HG03575 (cell line): ENCODE results near the gene ACKR2.
A peak's percentile ranks its signal among the peaks of the same experiment; 100 is the strongest.

Experiments used
- ATAC-seq: cut with Tn5 transposase; IDR thresholded peaks from one replicate; pipeline ENCODE4 v1.9.1; 2021; ENCODE audit not compliant: unreplicated experiment, insufficient number of reproducible peaks, low FRiP score; ENCODE audit errors: extremely low read depth

Gene ACKR2

DNA sequence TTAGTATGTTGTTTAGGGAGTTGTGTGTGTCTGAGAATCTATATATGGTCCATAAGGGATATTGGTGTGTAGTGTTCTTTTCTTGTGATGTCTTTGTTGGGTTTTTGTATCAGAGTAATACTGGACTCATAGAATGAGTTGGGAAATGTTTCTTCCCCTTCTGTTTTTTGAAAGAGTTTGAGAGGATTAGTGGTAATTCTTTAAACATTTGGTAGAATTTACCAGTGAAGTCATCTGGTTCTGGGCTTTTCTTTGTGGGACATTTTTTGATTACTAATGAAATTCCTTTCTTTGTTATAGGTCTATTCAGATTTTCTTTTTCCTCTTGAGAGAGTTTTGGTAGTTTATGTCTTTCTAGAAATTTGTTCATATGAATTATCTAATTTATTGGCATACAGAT lies 16.9 kb downstream of the ACKR2 start:
- no peak for ATAC-seq

DNA sequence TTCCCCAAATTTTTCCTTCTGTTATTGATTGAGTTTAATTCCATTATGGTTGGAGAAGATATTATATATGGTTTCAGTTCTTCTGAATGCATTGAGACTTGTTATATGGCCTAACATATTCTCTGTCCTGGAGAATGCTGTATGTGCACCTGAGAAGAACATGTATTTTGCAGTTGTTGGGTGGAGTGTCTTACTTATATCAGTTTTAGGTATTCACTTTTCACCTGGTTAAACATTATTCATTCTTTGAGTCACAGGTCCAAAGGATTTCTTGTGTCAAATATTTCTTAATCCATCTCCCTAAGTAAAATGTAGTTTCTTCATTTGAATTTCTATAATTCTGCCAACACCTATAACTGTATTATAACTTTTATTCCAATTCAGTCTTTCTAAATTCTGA lies 17.8 kb downstream of the ACKR2 start:
- ATAC-seq: no peak

DNA sequence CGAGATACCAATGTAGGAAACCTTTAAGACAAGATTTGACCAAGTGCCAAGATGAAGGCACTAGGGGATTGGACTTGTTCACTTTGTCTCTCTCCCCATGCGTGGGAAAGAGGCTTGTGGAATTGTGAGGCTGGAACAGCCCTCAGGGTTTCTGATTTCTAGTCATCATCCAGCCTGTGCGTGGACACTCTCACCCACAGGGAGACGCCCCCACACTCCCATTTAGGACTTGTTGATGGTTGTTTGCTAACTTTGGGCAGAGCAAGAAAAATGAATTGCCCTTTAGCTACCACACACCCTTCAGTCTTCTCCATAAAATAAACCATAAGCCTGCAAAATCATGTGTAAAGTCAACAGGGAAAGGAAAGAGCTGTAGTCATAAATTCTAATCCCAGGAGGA lies 18.4 kb downstream of the ACKR2 start:
- ATAC-seq: no peak

DNA sequence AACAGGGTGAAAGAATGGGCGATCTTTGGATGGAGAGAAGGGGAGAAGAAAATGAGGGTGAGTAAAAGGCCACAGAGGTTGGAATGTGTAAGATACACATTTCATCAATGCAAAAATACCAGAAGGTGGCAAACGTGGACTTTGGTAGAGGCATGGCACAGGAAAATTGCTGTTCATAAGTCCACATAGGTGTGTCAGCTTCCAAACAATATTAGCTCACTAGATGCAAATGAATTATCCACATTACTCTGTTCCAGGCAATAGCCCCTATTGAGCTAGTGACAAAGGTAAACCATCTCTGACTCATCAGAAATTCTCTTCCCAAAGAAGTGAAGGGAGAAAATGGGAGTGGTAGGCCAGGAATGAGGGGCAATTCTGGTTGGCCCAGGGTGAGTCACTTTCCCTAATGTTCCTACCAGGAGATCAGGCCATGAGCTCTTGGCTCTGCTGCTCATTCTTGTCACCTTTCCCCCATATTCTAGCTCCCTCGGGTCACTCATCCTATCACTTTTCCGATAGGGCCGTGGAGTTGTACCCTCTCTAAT lies 19.9 kb downstream of the ACKR2 start:
- no peak for ATAC-seq

DNA sequence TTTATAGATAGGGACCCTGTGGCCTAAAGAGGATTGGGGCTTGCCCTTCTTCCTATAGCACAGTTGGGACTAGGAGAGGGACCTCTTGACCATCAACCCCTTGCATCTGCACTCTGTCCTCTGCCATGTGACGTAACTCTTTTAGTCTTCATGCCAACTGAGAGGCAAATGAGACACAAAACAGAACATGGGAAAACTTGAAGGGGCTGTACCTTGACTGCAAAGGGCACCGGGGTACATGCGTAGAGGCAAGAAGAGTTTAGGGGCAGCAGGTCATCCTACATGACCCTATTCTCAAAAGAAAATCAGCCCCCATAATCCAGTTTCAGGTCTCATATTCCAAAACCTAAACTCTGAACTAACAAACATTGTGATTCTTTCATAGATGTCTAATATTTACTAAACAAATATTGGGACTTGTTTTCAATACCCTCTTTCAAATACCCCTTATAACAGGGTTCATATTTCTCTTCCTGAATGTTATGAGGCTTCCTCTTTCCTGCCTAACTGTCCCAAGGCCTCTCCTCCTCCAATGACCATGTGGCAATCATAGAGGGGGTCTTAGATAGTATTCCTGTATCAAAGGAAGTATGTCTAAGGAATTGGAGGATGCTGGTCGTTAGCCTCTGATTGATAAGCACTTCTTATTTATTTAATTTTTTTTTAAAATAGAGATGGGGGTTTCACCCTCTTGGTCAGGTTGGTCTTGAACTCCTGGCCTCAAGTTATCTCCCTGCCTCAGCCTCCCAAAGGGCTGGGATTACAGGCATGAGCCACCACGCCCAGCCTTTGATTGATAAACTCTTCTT lies 20.6 kb downstream of the ACKR2 start:
- ATAC-seq: no peak

DNA sequence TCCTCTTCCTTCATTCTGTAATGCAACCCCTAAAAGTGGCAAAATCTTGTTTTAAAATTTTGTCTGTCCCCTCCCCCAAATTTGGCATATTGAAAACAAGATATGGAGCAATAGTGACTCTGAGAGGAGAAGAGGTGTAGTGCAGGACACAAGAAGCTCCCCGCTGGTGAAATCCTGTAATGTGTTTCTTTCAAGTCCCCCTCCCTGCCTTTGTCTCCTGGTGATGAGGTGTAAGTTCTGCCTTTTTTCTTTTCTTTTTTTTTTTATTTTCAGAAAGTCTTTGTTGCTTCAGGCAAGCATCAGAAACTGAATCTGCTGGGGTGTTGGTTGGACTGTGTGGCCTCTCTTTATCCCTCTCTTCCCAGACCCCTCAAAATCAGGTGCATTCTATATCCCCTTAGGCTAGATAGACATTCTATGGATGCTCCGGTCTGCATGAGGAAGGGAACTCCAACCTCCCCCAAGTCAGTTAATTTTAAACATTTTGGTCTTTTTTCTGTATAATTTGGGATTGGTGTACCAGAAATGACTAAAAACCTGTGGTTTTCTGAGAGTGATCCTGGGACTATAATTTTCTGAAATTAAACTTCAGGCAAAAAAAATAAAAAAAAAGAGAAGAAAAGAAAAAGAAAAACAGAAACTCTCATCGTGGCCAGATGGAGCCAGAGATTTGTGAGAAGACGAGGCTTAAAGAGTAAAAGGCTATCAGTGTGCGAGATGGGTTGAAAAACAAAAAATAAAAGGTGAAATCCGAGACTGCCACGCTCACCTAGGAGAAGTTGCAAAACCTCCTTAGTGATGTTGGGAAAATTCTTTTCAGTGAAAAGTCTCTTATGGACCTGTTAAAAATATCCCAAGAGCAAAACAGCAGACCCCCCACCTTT lies 21.4 kb downstream of the ACKR2 start:
- ATAC-seq: no peak

DNA sequence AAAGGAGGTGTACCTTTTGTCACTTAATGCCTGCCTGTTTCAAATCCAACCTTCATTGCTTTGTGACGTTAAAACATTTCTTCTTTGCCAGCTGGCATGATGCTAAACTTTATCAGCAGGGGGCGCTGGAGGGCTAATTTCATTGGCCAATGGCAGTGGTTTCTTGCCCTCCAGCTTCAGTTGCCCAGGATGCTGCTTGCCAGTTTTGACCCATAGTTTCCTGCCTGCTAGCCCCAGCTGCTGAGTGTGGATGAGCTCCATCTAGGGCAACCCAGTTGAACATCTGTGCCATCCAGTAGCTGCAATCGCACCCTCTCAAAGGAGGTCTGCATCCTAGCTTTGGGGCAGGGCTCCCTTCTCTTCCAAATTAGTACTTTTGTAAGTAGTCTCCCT lies 22.1 kb downstream of the ACKR2 start:
- ATAC-seq: no peak

DNA sequence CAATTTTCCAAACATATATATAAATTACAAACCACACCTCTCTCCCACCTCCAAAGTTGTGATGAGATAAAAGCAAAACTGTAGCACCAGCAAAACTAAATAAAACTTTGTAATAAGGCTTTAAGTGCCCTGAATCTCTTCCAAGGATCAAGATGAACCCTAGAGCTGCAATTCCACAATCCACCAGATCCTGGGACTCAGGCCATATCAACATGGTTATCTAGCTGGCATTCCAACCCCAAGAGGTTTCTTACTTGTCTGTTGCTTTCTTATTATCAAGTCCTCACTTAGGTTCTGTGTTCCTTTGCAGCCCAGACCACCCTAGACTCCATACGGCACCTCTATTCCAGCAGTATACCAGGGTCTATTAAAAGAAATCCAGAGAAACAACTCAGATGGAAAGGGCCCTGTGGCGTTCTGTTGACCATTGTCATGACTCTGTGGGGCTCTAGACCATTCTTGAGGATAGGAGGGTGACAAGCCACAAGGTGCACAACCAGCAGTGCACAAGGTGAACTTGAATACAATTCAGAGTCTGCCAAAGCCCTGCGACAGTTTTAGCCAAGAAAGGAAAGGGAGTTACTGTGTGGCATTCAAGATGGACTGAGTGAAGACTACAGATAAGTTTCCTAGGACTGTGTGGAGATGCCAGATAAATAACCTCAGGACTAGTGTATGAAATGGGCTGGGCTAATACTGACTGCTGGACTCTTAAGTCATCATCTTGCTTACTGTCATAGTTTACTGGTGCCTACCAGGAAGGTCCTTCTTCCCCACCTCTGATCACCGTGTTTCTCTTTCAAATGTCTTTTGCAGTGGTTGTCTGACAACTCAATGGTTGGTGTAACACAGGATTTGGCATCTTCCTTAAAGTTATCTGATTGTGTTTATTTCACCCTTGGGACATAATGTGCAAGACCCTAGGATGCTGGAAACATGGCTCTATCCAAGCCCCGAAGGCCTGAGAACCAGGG lies 27.2 kb downstream of the ACKR2 start:
- ATAC-seq: no peak

DNA sequence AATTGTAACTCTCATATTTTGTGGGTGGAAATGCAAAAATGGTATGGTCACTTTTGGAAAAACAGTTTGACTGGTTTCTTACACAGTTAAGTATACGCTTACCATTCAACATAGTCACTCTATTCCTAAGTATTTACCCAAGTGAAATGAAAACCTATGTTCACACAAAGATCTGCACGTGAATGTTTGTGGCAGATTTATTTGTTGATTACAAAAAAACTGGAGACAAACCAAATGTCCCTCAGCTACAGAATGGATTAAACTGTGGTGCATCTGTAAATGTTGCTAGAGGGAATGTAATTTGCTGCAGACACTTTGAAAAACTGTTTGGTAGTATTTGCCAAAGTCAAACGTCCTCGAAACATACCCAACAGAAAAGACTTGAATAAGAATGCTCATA lies 29.3 kb downstream of the ACKR2 start:
- no peak for ATAC-seq

DNA sequence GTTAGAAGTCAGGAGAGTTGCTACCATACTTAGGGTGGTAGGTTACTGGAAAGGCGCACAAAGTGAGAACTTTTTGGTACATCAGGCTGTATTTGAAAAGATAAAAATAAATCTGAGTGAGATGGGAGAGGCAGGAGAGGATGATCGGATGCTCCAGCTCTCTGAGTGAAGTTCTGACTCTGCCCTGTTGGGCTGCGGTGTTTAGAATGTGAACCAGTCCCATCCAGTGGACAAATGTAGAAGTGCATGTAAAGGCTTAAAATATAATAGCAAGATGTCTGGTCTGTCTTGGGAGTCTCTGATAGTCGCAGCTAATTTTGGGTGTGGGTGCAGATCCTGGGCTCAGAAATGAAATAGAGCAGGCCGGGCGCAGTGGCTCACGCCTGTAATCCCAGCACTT lies 30.4 kb downstream of the ACKR2 start:
- peak; percentile 85 for ATAC-seq

DNA sequence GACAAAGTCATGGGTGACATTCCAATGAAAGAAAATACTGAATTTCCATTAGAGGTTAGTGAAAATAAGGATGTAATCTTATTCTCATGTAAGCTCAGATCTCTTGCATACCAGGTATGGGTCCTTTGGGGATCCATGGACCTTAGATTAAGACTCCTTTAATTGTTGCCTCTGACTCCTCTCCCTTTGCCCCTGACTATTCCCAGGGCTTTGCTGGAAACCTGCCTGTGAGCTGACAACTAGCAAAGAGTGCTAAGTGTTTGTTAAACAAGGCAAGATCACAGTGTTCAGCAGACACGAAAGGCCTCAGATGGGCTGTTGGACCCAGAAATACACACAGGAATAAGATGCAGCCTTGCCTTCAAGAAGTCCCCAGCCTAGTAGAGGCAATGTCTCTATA lies 32.1 kb downstream of the ACKR2 start:
- ATAC-seq: no peak

DNA sequence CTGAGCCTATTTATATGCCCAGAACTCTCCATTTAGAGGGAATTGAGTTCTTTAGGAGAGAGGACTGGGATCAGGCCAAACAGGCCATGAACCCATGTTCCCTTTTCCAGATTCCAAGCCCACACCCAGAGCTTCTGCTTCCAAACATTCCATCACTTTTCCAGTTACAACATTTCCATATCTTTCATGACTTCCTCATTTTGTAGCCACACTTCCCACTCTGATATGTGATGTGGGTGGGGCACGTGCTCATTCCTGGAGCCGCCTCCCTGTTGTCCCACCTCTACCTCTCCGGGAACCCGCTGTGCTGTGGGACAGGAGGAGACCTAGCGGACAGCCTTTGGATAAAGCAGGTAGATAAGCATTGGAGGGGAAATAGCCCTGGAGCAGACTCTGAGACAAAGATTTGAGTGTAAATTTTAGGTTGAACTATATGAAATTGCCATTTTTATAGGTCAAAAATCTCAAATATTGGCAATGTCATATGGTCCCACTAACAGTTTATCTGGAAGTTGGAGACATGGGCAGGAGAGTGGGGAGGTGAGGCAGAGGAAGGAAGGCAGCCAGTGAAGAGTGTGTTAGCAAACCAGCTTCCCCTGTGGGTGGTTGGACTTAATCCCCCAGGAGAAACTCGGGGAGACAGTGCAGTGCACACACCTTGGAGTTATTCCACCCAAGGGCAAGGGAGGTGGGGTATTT lies 34.6 kb downstream of the ACKR2 start:
- no peak for ATAC-seq

DNA sequence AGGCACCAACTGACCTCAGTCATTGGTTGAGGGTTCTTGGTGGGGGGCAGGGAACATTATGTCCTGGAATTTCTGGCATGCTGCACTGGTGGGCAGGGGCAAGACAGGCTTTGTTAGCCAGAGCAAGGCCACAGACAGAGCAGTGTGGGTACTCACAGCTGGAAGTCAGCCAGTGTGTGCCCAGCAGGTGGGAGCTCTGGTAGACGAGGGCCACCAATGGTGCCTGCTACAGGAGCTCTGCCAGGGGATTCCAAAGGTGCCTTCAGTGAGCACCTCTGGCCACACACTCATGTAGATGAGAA lies 35.1 kb downstream of the ACKR2 start:
- no peak for ATAC-seq

DNA sequence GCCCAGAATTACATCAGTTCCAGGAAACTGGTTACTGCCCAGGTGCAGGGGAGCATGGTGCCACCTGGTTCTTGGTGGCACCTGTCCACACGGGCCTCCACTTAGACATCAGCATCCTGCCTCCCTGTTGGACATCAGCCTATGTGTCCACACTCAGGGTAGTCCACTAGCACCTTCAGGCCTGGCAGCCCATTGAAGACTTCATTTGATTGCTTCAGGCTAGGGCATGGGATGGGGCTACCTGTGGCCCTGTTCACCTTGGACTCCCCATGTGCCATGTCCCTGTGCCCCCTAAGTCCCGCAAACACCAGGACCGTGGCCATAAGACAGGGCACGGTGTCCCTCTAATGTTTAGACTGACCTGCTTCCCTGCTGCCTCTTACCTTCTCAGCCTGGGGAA lies 35.6 kb downstream of the ACKR2 start:
- ATAC-seq: no peak

DNA sequence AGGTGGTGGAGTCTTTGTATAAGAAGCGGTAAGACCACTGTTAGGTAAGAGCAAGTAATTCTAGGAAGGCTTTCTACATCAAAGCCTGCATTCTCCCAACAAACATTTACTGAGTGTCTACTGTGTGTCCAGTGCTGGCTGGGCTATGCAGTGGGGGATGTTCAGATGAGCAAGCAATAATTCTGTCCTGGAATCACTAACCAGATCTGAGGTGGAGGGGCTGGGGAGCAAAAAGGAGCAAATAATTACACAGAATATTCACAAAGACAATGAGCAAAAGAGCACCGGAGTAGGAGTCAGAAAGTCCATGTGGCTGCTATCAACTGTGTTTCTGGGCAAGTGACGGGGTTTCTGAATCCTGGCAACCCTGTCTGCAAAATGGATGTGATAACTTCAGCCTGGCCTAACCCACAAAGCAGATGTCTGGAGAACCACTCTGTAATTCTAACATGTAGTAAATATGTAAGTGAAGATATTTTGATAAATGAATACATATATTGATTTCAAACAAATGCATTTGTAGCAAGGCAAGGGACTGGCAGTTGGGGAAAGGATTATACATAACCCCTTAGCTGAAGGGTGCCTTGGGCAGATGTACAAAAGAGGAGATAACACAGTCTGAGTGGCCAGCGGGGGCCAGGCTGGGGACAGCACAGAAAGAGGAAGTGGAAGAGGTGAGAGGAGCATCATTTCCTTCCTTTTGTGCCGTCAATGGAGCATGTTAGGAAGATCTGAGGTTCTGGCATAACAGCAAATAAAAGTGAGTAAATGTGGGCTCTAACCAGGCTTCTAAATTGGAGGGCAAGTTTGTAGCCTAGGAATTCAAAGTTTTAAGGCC lies 37.7 kb downstream of the ACKR2 start:
- no peak for ATAC-seq

DNA sequence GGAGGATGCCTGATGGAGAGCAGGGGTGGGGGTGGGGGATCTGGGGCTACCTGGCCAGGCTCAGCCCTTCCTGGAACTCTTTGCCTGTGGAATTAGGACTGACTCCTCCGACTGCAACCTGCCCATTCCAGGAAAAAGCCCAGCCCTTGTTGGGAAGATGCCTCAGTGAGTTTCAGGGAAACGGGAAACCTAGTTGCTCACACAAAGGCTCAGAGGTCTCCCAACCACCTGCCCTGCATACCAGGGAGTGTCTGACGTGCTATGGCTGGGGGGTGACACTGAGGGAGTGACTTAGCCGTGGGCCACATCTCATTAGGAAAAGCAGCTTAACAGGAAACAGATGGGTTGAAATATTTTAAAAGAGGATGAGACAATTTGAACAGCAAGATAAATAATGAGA lies 38.5 kb downstream of the ACKR2 start:
- ATAC-seq: no peak

DNA sequence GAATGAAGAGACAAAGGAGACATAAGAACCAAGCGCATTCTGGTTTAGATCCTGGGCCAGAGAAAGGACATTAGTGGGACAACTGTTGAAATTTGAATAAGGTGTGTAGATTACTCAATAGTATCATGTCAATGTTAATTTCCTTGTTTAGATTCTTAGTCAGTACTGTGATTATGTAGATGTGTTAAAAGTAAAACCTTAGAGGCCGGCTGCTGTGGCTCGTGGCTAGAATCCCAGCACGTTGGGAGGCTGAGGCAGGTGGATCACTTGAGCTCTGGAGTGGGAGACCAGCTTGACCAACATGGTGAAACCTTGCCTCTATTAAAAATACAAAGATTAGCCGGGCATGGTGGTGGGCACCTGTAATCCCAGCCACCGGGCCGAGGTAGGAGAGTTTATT lies 39.8 kb downstream of the ACKR2 start:
- no peak for ATAC-seq

DNA sequence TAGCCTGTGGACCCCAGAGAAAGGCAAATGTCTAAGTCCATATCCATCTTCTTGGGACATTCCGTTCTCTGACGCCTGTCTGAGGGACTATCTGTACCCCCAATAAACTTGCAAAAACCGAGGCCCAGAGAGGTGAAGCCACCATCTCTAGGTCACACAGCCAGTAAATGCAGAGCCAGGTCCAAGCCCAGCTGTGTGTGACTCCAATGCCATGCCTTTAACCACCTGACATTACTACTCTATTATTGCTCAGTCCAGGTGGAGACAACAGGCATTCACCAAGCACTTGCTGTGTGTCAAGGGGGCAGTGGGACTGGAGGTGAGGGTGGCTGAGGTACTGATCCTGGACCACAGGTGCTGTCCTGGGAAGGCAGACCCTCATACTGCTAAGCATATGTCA lies 41.0 kb downstream of the ACKR2 start:
- ATAC-seq: no peak
